DOHH2 (cell line): ENCODE measurements around the gene KCNH3.

Experiments
- H3F3A ChIP-seq: fragments of 200-600 bp; sonication (generic), shearing (Covaris generic); 2 replicates; pipeline ENCODE4 v1.6.0; 2016; ENCODE audit warnings: antibody characterized with exemption, mild to moderate bottlenecking; ENCODE audit not compliant: control insufficient read depth, insufficient read depth
- H3K27ac ChIP-seq: fragments of 200-600 bp; sonication (generic); 2 replicates; pipeline ENCODE4 v1.5.1; 2014; ENCODE audit warnings: low read depth, mild to moderate bottlenecking, low read length, moderate library complexity
- H3K27me3 ChIP-seq: fragments of 200-600 bp; sonication (generic); 2 replicates; pipeline ENCODE4 v1.6.1; 2014; ENCODE audit warnings: mild to moderate bottlenecking, low read length, mixed read lengths; ENCODE audit not compliant: control insufficient read depth
- H3K36me3 ChIP-seq: fragments of 200-600 bp; sonication (generic); 2 replicates; pipeline ENCODE4 v1.6.1; 2014; ENCODE audit warnings: mild to moderate bottlenecking, low read length, moderate library complexity, mixed read lengths; ENCODE audit not compliant: control insufficient read depth
- H3K4me1 ChIP-seq: fragments of 200-600 bp; sonication (generic); 2 replicates; pipeline ENCODE4 v1.6.1; 2014; ENCODE audit warnings: mild to moderate bottlenecking, low read length, mixed read lengths; ENCODE audit not compliant: control insufficient read depth
- H3K4me2 ChIP-seq: fragments of 200-600 bp; sonication (generic); 2 replicates; pipeline ENCODE4 v1.6.0; 2014; ENCODE audit warnings: mild to moderate bottlenecking, low read length, moderate library complexity
- H3K4me3 ChIP-seq: fragments of 200-600 bp; sonication (generic); 2 replicates; pipeline ENCODE4 v1.5.1; 2014; ENCODE audit warnings: mild to moderate bottlenecking, low read length, mixed read lengths
- H3K79me2 ChIP-seq: fragments of 200-600 bp; sonication (generic); 2 replicates; pipeline ENCODE4 v1.6.1; 2014; ENCODE audit warnings: mild to moderate bottlenecking, low read length, mixed read lengths; ENCODE audit not compliant: control insufficient read depth
- H3K9me2 ChIP-seq: fragments of 200-600 bp; sonication (generic); replicated peaks from 2 replicates; pipeline ENCODE4 v1.6.1; 2014; ENCODE audit warnings: mild to moderate bottlenecking, low read length, mixed read lengths; ENCODE audit not compliant: control insufficient read depth
- H3K9me3 ChIP-seq: fragments of 200-600 bp; sonication (generic); 2 replicates; pipeline ENCODE4 v1.6.1; 2014; ENCODE audit warnings: antibody characterized with exemption, low read length, mixed read lengths; ENCODE audit not compliant: control insufficient read depth, insufficient read depth
- H4K20me1 ChIP-seq: fragments of 200-600 bp; sonication (generic); 2 replicates; pipeline ENCODE4 v1.6.0; 2014; ENCODE audit warnings: low read depth, mild to moderate bottlenecking, antibody characterized with exemption, low read length, moderate library complexity; ENCODE audit not compliant: control insufficient read depth, insufficient read depth
- EZH2phosphoT487 ChIP-seq: fragments of 200-600 bp; sonication (generic); IDR thresholded peaks from 2 replicates; pipeline ENCODE4 v1.6.1; 2017; ENCODE audit warnings: borderline replicate concordance, mild to moderate bottlenecking, antibody characterized with exemption, low read length, moderate library complexity, mixed read lengths
- TF ChIP-seq, protein P1 (sequence below): fragments of 200-600 bp; sonication (generic); IDR thresholded peaks from one replicate; pipeline ENCODE4 v1.5.1; 2014; ENCODE audit warnings: antibody characterized with exemption, mild to moderate bottlenecking, low read depth, low read length; ENCODE audit not compliant: poor library complexity, severe bottlenecking

KCNH3 gene

DNA sequence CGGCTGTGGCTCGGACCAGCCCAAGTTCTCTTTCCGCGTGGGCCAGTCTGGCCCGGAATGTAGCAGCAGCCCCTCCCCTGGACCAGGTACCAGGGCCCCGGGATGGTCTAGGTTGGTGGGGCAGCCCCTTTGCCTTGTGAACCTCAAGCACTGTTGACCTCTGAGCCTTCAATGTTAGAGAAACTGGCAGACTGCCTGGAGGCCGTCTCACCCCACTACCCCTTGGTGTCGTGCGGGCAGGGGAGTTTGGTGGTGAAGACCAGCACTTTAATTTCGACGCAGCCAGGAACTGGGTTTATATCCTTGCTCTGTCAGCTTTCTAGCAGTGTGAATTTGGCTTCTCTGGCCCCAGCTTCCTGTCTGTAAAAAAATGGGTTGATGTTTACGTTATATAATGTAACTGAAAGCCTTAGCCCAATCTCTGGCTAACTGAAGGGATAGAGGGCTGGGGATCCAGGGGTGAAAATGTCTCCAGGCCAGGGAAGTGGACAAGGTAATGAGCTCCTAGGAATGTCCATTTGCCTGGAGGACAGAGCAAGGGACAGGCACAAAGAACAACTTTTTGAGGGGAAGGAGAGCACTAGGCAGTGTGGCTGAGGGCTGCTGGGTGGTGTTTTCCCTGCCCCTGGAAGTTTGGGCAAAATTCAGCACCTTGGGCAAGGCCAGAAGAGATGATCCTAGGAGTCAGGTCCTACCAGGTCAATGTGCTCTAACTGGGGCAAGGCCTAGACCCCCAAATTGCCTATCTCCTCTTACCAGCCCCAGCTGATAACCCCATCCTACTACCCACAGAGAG lies 17.8 kb downstream of the KCNH3 start:
- Histone ChIP-seq H4K20me1 (no peaks in the 10 kb centered on the region), H3K36me3 (peaks cover 32% of the 10 kb centered on the region), H3K27me3 (no peaks in the 10 kb centered on the region), H3F3A (0 out of 2 replicates have a peak, but pooled peaks cover 2% of the 10 kb centered on the region), H3K4me2 (no peak overlapping the region), H3K79me2 (no peaks in the 10 kb centered on the region), H3K27ac (no peak overlapping the region), H3K9me2 (no peaks in the 10 kb centered on the region), H3K9me3 (no peaks in the 10 kb centered on the region), H3K4me1 (peaks cover 19% of the 10 kb centered on the region), H3K4me3 (no peak overlapping the region)
- no peak for TF ChIP-seq EZH2phosphoT487
- TF ChIP-seq, protein P1, sequence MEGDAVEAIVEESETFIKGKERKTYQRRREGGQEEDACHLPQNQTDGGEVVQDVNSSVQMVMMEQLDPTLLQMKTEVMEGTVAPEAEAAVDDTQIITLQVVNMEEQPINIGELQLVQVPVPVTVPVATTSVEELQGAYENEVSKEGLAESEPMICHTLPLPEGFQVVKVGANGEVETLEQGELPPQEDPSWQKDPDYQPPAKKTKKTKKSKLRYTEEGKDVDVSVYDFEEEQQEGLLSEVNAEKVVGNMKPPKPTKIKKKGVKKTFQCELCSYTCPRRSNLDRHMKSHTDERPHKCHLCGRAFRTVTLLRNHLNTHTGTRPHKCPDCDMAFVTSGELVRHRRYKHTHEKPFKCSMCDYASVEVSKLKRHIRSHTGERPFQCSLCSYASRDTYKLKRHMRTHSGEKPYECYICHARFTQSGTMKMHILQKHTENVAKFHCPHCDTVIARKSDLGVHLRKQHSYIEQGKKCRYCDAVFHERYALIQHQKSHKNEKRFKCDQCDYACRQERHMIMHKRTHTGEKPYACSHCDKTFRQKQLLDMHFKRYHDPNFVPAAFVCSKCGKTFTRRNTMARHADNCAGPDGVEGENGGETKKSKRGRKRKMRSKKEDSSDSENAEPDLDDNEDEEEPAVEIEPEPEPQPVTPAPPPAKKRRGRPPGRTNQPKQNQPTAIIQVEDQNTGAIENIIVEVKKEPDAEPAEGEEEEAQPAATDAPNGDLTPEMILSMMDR, result no peak

GRCh38 chr12:49557187-49557916 lies 18.5 kb downstream of the KCNH3 start:
- no peaks in the 10 kb centered on the region for H4K20me1 ChIP-seq
- H3K79me2 ChIP-seq, result no peaks in the 10 kb centered on the region
- H3K9me2 ChIP-seq, result no peaks in the 10 kb centered on the region
- H3K36me3 ChIP-seq, result peaks cover 40% of the 10 kb centered on the region
- peaks cover 2% of the 10 kb centered on the region; the same call in 1 of the 2 replicates for H3F3A ChIP-seq
- H3K4me3 ChIP-seq, result no peak overlapping the region
- H3K27me3 ChIP-seq, result no peaks in the 10 kb centered on the region
- TF ChIP-seq EZH2phosphoT487, result no peak
- TF ChIP-seq, protein P1, result no peak
- H3K4me2 ChIP-seq, result no peak overlapping the region
- no peaks in the 10 kb centered on the region for H3K9me3 ChIP-seq
- H3K4me1 ChIP-seq, result peaks cover 12% of the 10 kb centered on the region
- H3K27ac ChIP-seq, result no peak overlapping the region

GRCh38 chr12:49557917-49558215 lies 19.0 kb downstream of the KCNH3 start:
- Histone ChIP-seq H4K20me1 (no peaks in the 10 kb centered on the region), H3K79me2 (no peaks in the 10 kb centered on the region), H3K9me2 (no peaks in the 10 kb centered on the region), H3K9me3 (no peaks in the 10 kb centered on the region), H3K27me3 (no peaks in the 10 kb centered on the region), H3K27ac (no peak overlapping the region), H3K4me1 (peaks cover 6% of the 10 kb centered on the region), H3F3A (peaks cover 2% of the 10 kb centered on the region; the same call in 1 of the 2 replicates), H3K4me2 (no peak overlapping the region), H3K4me3 (no peak overlapping the region), H3K36me3 (peaks cover 45% of the 10 kb centered on the region)
- no peak for TF ChIP-seq EZH2phosphoT487
- TF ChIP-seq, protein P1, result peak; percentile 42
